HepG2 (cell line): ENCODE results near the gene PELI1. TPM values are rescaled to one million over a fixed set of nuclear protein-coding genes. Genes with fewer than 3 reads are reported as not detected.

Experiments used
- ATAC-seq: fragments of 200-7000 bp; cut with Tn5 transposase; 3 replicates; pipeline ENCODE4 v1.9.1; 2020; ENCODE audit warnings: mild to moderate bottlenecking, moderate library complexity
- BruUV-seq: library from RNA; stranded (reverse); fragments of 400-500 nt; replicated peaks from 2 replicates; lab custom pipeline; 2021; lab: Mats Ljungman, UMichigan
- CTCF ChIA-PET: fragments of 300-600 bp; formaldehyde crosslinking; extraction: SDS; loops from one replicate; lab custom pipeline; 2021; ENCODE audit warnings: low total read pairs, inconsistent platforms, low intra/inter-chr PET ratio; lab: Yijun Ruan, JAX
- POLR2A ChIA-PET: fragments of 350-600 bp; sonication (Branson Sonifier 250); formaldehyde crosslinking; loops from one replicate; lab custom pipeline; 2020; ENCODE audit warnings: antibody characterized with exemption, inconsistent platforms; lab: Yijun Ruan, JAX
- DNase-seq: peaks from one replicate; pipeline ENCODE4 v3.0.0-alpha.2; 2015; ENCODE audit warnings: low spot score
- FAIRE-seq: peaks from 3 replicates; lab custom pipeline; 2011; peaks lifted over from hg19 to GRCh38; lab: Jason Lieb, UNC
- H2AFZ ChIP-seq: one replicate; pipeline ENCODE4 v1.6.1; 2011; ENCODE audit warnings: low read length, inconsistent platforms
- H3K27ac ChIP-seq: fragments of 300-600 bp; 3 replicates; pipeline ENCODE4 v1.8.0; 2011; ENCODE audit warnings: mixed run types, mild to moderate bottlenecking, mixed read lengths, low read length, inconsistent platforms; ENCODE audit not compliant: insufficient read depth; ENCODE audit errors: extremely low read length
- H3K27me3 ChIP-seq, 2 experiments: fragments of 200-600 bp in 1 of 2; 2 replicates in 1 of 2; 3 replicates in 1 of 2; pipeline versions ENCODE4 v1.6.0 to v1.8.0; 2011; ENCODE audit warnings: low read length in 2 of 2, mild to moderate bottlenecking in 2 of 2, moderate library complexity in 2 of 2, inconsistent platforms in 1 of 2; ENCODE audit not compliant: insufficient read depth in 2 of 2, control insufficient read depth in 1 of 2
- H3K36me3 ChIP-seq, 2 experiments: fragments of 200-600 bp in 1 of 2; replicated peaks in 1 of 2; 2 replicates in 1 of 2; 3 replicates in 1 of 2; pipeline versions ENCODE4 v1.5.1 to v1.8.0; 2011; ENCODE audit warnings: low read length in 2 of 2, inconsistent platforms in 1 of 2; ENCODE audit not compliant: insufficient read depth in 2 of 2, control insufficient read depth in 1 of 2
- H3K4me1 ChIP-seq: 2 replicates; pipeline ENCODE4 v1.5.1; 2012; ENCODE audit warnings: low read length, inconsistent platforms; ENCODE audit not compliant: insufficient read depth
- H3K4me2 ChIP-seq: 2 replicates; pipeline ENCODE4 v1.6.0; 2011; ENCODE audit warnings: low read depth, low read length, inconsistent platforms
- H3K4me3 ChIP-seq, 3 experiments: fragments of 200-600 bp in 1 of 3; sonication (generic), shearing (Covaris generic) in 1 of 3; replicated peaks in 1 of 3; 2 replicates each; pipeline ENCODE4 v1.5.1; 2011 to 2016; ENCODE audit warnings: low read length in 3 of 3, inconsistent platforms in 2 of 3, low read depth in 2 of 3, mild to moderate bottlenecking in 2 of 3, control low read depth in 1 of 3, mixed read lengths in 1 of 3; ENCODE audit not compliant: insufficient read depth in 1 of 3
- H3K79me2 ChIP-seq: one replicate; pipeline ENCODE4 v1.6.1; 2011; ENCODE audit warnings: low read length, inconsistent platforms; ENCODE audit not compliant: insufficient read depth
- H3K9ac ChIP-seq: 2 replicates; pipeline ENCODE4 v1.6.0; 2011; ENCODE audit warnings: mild to moderate bottlenecking, low read depth, low read length, inconsistent platforms; ENCODE audit not compliant: insufficient read depth
- H3K9me3 ChIP-seq: 2 replicates; pipeline ENCODE4 v1.5.1; 2012; ENCODE audit warnings: mild to moderate bottlenecking, low read length
- H4K20me1 ChIP-seq: 2 replicates; pipeline ENCODE4 v1.6.0; 2011; ENCODE audit warnings: inconsistent platforms, mild to moderate bottlenecking, low read length, moderate library complexity; ENCODE audit not compliant: insufficient read depth
- CEBPB ChIP-seq: IDR thresholded peaks from 2 replicates; pipeline ENCODE4 v1.6.1; 2011; ENCODE audit warnings: low read depth, low read length, improper control_type of control experiment, borderline replicate concordance
- EHMT2 ChIP-seq: fragments of 200-600 bp; sonication (generic); IDR thresholded peaks from 2 replicates; pipeline ENCODE4 v1.7.0; 2017; ENCODE audit warnings: antibody characterized with exemption, low read depth, low read length, borderline replicate concordance
- HNRNPUL1 ChIP-seq: fragments of 200-400 bp; formaldehyde crosslinking; IDR thresholded peaks from 2 replicates; pipeline ENCODE4 v1.6.1; 2017; ENCODE audit warnings: low read depth, mild to moderate bottlenecking, low read length, moderate library complexity
- IRX3 ChIP-seq: sonication (generic); formaldehyde crosslinking; IDR thresholded peaks from 2 replicates; pipeline ENCODE4 v1.8.1; 2023; ENCODE audit warnings: mild to moderate bottlenecking, low read depth, missing genetic modification reagents, borderline replicate concordance
- MAZ ChIP-seq, 2 experiments: sonication (generic) in 1 of 2; formaldehyde crosslinking in 1 of 2; IDR thresholded peaks; 2 replicates each; pipeline versions ENCODE4 v1.5.0 to v1.6.1; 2012 to 2020; ENCODE audit warnings: low read depth in 2 of 2, mild to moderate bottlenecking in 2 of 2, borderline replicate concordance in 1 of 2, improper control_type of control experiment in 1 of 2, low read length in 1 of 2, missing genetic modification reagents in 1 of 2, moderate library complexity in 1 of 2
- MED8 ChIP-seq: sonication (generic); formaldehyde crosslinking; IDR thresholded peaks from 2 replicates; pipeline ENCODE4 v1.8.1; 2023; ENCODE audit warnings: mild to moderate bottlenecking, missing genetic modification reagents; ENCODE audit not compliant: insufficient replicate concordance
- MIXL1 ChIP-seq: IDR thresholded peaks from 2 replicates; pipeline ENCODE4 v1.6.1; 2016
- NFRKB ChIP-seq: fragments of 450-650 bp; IDR thresholded peaks from 2 replicates; pipeline ENCODE4 v1.6.1; 2017
- PHF8 ChIP-seq: sonication (generic); formaldehyde crosslinking; IDR thresholded peaks from 2 replicates; pipeline ENCODE4 v1.5.0; 2020; ENCODE audit warnings: missing genetic modification reagents
- SAFB2 ChIP-seq: sonication (generic); formaldehyde crosslinking; IDR thresholded peaks from 2 replicates; pipeline ENCODE4 v1.5.1; 2020; ENCODE audit warnings: missing genetic modification reagents, low read depth, mild to moderate bottlenecking, borderline replicate concordance
- TCF7L2 ChIP-seq: IDR thresholded peaks from 2 replicates; pipeline ENCODE4 v1.6.1; 2011; ENCODE audit warnings: mild to moderate bottlenecking, low read depth, low read length, moderate library complexity
- TRIM24 ChIP-seq: sonication (generic); formaldehyde crosslinking; IDR thresholded peaks from 2 replicates; pipeline ENCODE4 v1.8.0; 2022; ENCODE audit warnings: mild to moderate bottlenecking, missing genetic modification reagents
- ZFX ChIP-seq: sonication (generic); formaldehyde crosslinking; IDR thresholded peaks from 2 replicates; pipeline ENCODE4 v1.4.0; 2020; ENCODE audit warnings: mild to moderate bottlenecking, low read depth, missing genetic modification reagents, moderate library complexity
- ZNF3 ChIP-seq: IDR thresholded peaks from 2 replicates; pipeline ENCODE4 v1.7.0; 2017; ENCODE audit warnings: inconsistent platforms
- ZNF34 ChIP-seq: sonication (generic); formaldehyde crosslinking; IDR thresholded peaks from 2 replicates; pipeline ENCODE4 v1.4.0; 2020; ENCODE audit warnings: mild to moderate bottlenecking, missing genetic modification reagents, borderline replicate concordance
- ZNF431 ChIP-seq: sonication (generic); formaldehyde crosslinking; IDR thresholded peaks from 2 replicates; pipeline ENCODE4 v1.9.0; 2022; ENCODE audit warnings: missing genetic modification reagents, low read depth, mild to moderate bottlenecking, borderline replicate concordance
- ZNF496 ChIP-seq: sonication (generic); formaldehyde crosslinking; IDR thresholded peaks from 2 replicates; pipeline ENCODE4 v1.8.1; 2023; ENCODE audit warnings: mild to moderate bottlenecking, moderate library complexity, missing genetic modification reagents; ENCODE audit not compliant: insufficient replicate concordance
- ZNF512 ChIP-seq: sonication (generic); formaldehyde crosslinking; IDR thresholded peaks from 2 replicates; pipeline ENCODE4 v1.4.0; 2020; ENCODE audit warnings: mild to moderate bottlenecking, missing genetic modification reagents
- ZNF562 ChIP-seq: sonication (generic); formaldehyde crosslinking; IDR thresholded peaks from 2 replicates; pipeline ENCODE4 v1.8.0; 2022; ENCODE audit warnings: missing genetic modification reagents, borderline replicate concordance
- ZNF644 ChIP-seq: IDR thresholded peaks from 2 replicates; pipeline ENCODE4 v1.6.1; 2016; ENCODE audit warnings: low read depth
- ZNF747 ChIP-seq: sonication (generic); formaldehyde crosslinking; IDR thresholded peaks from 2 replicates; pipeline ENCODE4 v1.8.1; 2023; ENCODE audit warnings: missing genetic modification reagents, mild to moderate bottlenecking, borderline replicate concordance
- WGBS: methylation state at CpG from one replicate; pipeline ENCODE4 v1.1.6; 2017; ENCODE audit warnings: low lambda C conversion rate; 5-methylcytosine and 5-hydroxymethylcytosine counted together
- in situ Hi-C: cut with HindIII; loops from 2 replicates; pipeline ENCODE4 v1.10.0; 2017; ENCODE audit warnings: low pct_unique_long_range_greater_than_20kb; ENCODE audit not compliant: extremely low pct_ligation_motif_present
- intact Hi-C: fragments of 100-400 bp; cut with micrococcal nuclease; formaldehyde crosslinking; loops from one replicate; pipeline ENCODE4 v1.10.0; 2022; ENCODE audit not compliant: unreplicated experiment
- polyA plus RNA-seq, 8 experiments: library from polyadenylated mRNA; depleted of rRNA in 3 of 8; stranded (reverse) in 7 of 8; unstranded in 1 of 8; fragments of >200 nt; fragmentation: Illumina TruSeq in 4 of 8; extraction: Trizol in 4 of 8; gene quantifications; 2 replicates each; pipeline versions ENCODE4 v1.2.1 to v1.2.3, GENCODE V29; 2011 to 2016; ENCODE audit warnings: low read depth in 4 of 8, missing spikeins in 1 of 8, mixed read lengths in 1 of 8; ENCODE audit not compliant: insufficient read depth in 1 of 8
- total RNA-seq, 5 experiments: library from RNA; depleted of rRNA; stranded (reverse); fragments of >200 nt; fragmentation: Illumina TruSeq; extraction: Trizol; gene quantifications; 2 replicates each; pipeline ENCODE4 v1.2.3, GENCODE V29; 2016; ENCODE audit warnings: low read depth in 1 of 5
- TF ChIP-seq, protein P1 (sequence below): sonication (generic); formaldehyde crosslinking; IDR thresholded peaks from 2 replicates; pipeline ENCODE4 v1.8.1; 2022; ENCODE audit warnings: low read depth, mild to moderate bottlenecking, missing genetic modification reagents

Gene PELI1
- total and polyA plus RNA-seq, 2 of the 13 experiments (the other 11 are each of a cell fraction or from before 2014, with no cell fraction given): 12.5 to 16.2 TPM

GRCh38 chr2:64157792-64158191, 13.6 kb upstream of the PELI1 start (continued):
- TF ChIP-seq ZNF431 (CRISPR knock-in tag) (no peak), ZFX (CRISPR knock-in tag) (no peak), TCF7L2 (no peak), CEBPB (peak; percentile 91), ZNF644 (CRISPR knock-in tag) (0 out of 2 replicates have a peak, but pooled peaks have one; percentile 34)
- TF ChIP-seq, protein P1, sequence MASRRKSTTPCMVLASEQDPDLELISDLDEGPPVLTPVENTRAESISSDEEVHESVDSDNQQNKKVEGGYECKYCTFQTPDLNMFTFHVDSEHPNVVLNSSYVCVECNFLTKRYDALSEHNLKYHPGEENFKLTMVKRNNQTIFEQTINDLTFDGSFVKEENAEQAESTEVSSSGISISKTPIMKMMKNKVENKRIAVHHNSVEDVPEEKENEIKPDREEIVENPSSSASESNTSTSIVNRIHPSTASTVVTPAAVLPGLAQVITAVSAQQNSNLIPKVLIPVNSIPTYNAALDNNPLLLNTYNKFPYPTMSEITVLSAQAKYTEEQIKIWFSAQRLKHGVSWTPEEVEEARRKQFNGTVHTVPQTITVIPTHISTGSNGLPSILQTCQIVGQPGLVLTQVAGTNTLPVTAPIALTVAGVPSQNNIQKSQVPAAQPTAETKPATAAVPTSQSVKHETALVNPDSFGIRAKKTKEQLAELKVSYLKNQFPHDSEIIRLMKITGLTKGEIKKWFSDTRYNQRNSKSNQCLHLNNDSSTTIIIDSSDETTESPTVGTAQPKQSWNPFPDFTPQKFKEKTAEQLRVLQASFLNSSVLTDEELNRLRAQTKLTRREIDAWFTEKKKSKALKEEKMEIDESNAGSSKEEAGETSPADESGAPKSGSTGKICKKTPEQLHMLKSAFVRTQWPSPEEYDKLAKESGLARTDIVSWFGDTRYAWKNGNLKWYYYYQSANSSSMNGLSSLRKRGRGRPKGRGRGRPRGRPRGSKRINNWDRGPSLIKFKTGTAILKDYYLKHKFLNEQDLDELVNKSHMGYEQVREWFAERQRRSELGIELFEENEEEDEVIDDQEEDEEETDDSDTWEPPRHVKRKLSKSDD: no peak

GRCh38 chr2:64153811-64154210, 9.6 kb upstream of the PELI1 start:
- no peak for DNase-seq
- intact Hi-C loops: loop anchor here (10.0 kb wide), 1 partner anchor 419 kb away; no protein-coding TSS in a partner anchor
- TF ChIP-seq HNRNPUL1: no peak
- no peak for TF ChIP-seq ZNF34 (CRISPR knock-in tag)
- TF ChIP-seq NFRKB: no peak
- no peak for TF ChIP-seq ZNF3
- TF ChIP-seq TRIM24 (CRISPR knock-in tag): no peak
- no peak for TF ChIP-seq PHF8 (CRISPR knock-in tag)
- no peak for TF ChIP-seq ZNF747
- TF ChIP-seq SAFB2 (CRISPR knock-in tag): no peak
- TF ChIP-seq ZNF496 (CRISPR knock-in tag): no peak
- no peak for TF ChIP-seq IRX3 (CRISPR knock-in tag)
- TF ChIP-seq MAZ (IDR thresholded peaks at IDR 0.05; ENCODE audit: borderline replicate concordance, low read depth, low read length): no peak
- TF ChIP-seq MAZ (CRISPR knock-in tag; IDR thresholded peaks at IDR 0.05; ENCODE audit: low read depth): no peak
- no peak for TF ChIP-seq MIXL1
- TF ChIP-seq EHMT2: no peak
- TF ChIP-seq ZNF512 (CRISPR knock-in tag): no peak
- TF ChIP-seq ZNF562: no peak
- TF ChIP-seq MED8 (CRISPR knock-in tag): no peak

More at GRCh38 chr2:64153811-64154210, 9.6 kb upstream of the PELI1 start:
- no peaks in the 10 kb centered on the region for H3K9me3 ChIP-seq
- no peak overlapping the region for H2AFZ ChIP-seq
- H3K4me1 ChIP-seq: peaks cover 14% of the 10 kb centered on the region
- H3K4me3 ChIP-seq: no peak overlapping the region
- no peak overlapping the region for H3K4me2 ChIP-seq
- H3K36me3 ChIP-seq: no peaks in the 10 kb centered on the region
- H3K9ac ChIP-seq: no peak overlapping the region
- peaks cover 0 to 13% of the 10 kb centered on the region in 2 experiments; a peak in 3 of 5 replicates for H3K27me3 ChIP-seq
- in situ Hi-C loops: no loop called here
- POLR2A ChIA-PET: no interaction called here
- no TSS peak for BruUV-seq
- no peaks in the 10 kb centered on the region for H4K20me1 ChIP-seq
- no peaks in the 10 kb centered on the region for H3K79me2 ChIP-seq
- CTCF ChIA-PET: no interaction called here
- FAIRE-seq (no peak), ATAC-seq (no peak)
- WGBS: 45% methylated on average over 4 of the region's 4 CpGs
- no peak overlapping the region for H3K27ac ChIP-seq
